Esophagus muscularis mucosa (tissue), 4 donors: ENCODE measurements around the gene KLHDC1. TPM values are rescaled to one million over a fixed set of nuclear protein-coding genes. Genes with fewer than 3 reads are reported as not detected.
A peak's percentile ranks its signal among the peaks of the same experiment; 100 is the strongest.
"Not testable (repeated sequence)": the region's sequence is repeated elsewhere in the genome, so short reads cannot be mapped to it uniquely, and the experiment has no call there.

Experiments used
- DNase-seq: peaks from one replicate; pipeline ENCODE4 v3.0.0-alpha.2; 2017; ENCODE audit errors: extremely low spot score
- H3K27ac ChIP-seq, 4 donors: fragments of 200-600 bp; sonication (generic); replicated peaks in 1 of 4; 1 replicate in 3 of 4; 2 replicates in 1 of 4; pipeline ENCODE4 v1.5.1; 2016 to 2019; ENCODE audit warnings: mild to moderate bottlenecking in 1 of 4
- H3K27me3 ChIP-seq, 4 donors: fragments of 200-600 bp; sonication (generic); one replicate each; pipeline versions ENCODE4 v1.5.1 to v1.6.0; 2016 to 2019
- H3K36me3 ChIP-seq, 4 donors: fragments of 200-600 bp; sonication (generic); one replicate each; pipeline ENCODE4 v1.5.1; 2016 to 2019
- H3K4me1 ChIP-seq, 4 donors: fragments of 200-600 bp; sonication (generic); one replicate each; pipeline ENCODE4 v1.5.1; 2016 to 2019
- H3K4me3 ChIP-seq, 4 donors: fragments of 200-600 bp; sonication (generic); 1 replicate in 2 of 4; 2 replicates in 2 of 4; pipeline ENCODE4 v1.5.1; 2016 to 2019; ENCODE audit warnings: mild to moderate bottlenecking in 4 of 4, moderate library complexity in 1 of 4
- H3K9me3 ChIP-seq, 4 donors: fragments of 200-600 bp; sonication (generic); 1 replicate in 3 of 4; 2 replicates in 1 of 4; pipeline ENCODE4 v1.5.1; 2016 to 2019
- EP300 ChIP-seq: sonication (generic); formaldehyde crosslinking; IDR thresholded peaks from one replicate; pipeline ENCODE4 v1.6.1; 2017; ENCODE audit warnings: antibody characterized with exemption
- POLR2A ChIP-seq: fragments of 450-650 bp; IDR thresholded peaks from one replicate; pipeline ENCODE4 v1.6.1; 2017; ENCODE audit warnings: antibody characterized with exemption, moderate library complexity, mild to moderate bottlenecking, low read depth
- POLR2AphosphoS5 ChIP-seq, 2 donors: sonication (generic); formaldehyde crosslinking; IDR thresholded peaks; one replicate each; pipeline ENCODE4 v1.6.1; 2017; ENCODE audit warnings: antibody characterized with exemption in 2 of 2
- WGBS: methylation state at CpG from one replicate; pipeline ENCODE4 v1.1.5; 2018; 5-methylcytosine and 5-hydroxymethylcytosine counted together
- intact Hi-C: fragments of 100-400 bp; cut with DNase I; formaldehyde crosslinking; loops from one replicate; pipeline ENCODE4 v1.15.1; 2023
- total RNA-seq, 4 donors: library from RNA; depleted of rRNA; stranded (reverse); fragments of >200 nt; gene quantifications; one replicate each; pipeline versions ENCODE4 v1.1.0 to v1.2.1, GENCODE V29; 2016
- TF ChIP-seq, protein P1 (sequence below), 3 experiments: fragments of 200-600 bp in 2 of 3; fragments of 450-650 bp in 1 of 3; sonication (generic) in 2 of 3; IDR thresholded peaks; one replicate each; pipeline ENCODE4 v1.5.1; 2017 to 2019; ENCODE audit warnings: antibody characterized with exemption in 3 of 3, mild to moderate bottlenecking in 2 of 3, moderate library complexity in 1 of 3

Gene KLHDC1
- total RNA-seq, 4 donors from 2014 or later: 7.6 to 8.3 (median 8.0) TPM

DNA sequence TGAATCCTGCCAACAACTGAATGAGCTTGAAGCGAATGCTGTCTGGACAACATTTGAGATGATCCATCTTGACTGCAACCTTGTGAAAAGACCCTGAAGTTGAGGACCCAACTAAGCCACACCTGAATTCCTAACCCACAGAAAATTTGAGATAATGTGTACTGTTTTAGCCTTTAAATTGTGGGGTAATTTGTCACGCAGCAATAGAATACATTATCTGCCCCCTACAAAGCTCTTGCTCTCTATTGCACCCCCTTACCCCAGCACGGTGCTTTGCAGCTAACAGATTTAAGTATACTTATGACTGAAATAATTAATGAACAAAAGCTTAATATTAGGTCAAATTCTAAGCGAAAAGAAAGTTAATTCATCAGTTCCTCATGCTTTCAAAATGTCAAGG lies 6.5 kb upstream of the KLHDC1 start:
- no peaks in the 10 kb centered on the region for H3K36me3 ChIP-seq
- no peak overlapping the region for H3K4me3 ChIP-seq
- peaks cover 7 to 17% (median 14%) of the 10 kb centered on the region in 4 donors for H3K4me1 ChIP-seq
- H3K9me3 ChIP-seq: no peaks in the 10 kb centered on the region
- intact Hi-C loops: no loop called here
- no peak for DNase-seq
- TF ChIP-seq POLR2AphosphoS5 (IDR thresholded peaks at IDR 0.05) (no peak), EP300 (no peak), POLR2A (no peak)
- TF ChIP-seq, protein P1, sequence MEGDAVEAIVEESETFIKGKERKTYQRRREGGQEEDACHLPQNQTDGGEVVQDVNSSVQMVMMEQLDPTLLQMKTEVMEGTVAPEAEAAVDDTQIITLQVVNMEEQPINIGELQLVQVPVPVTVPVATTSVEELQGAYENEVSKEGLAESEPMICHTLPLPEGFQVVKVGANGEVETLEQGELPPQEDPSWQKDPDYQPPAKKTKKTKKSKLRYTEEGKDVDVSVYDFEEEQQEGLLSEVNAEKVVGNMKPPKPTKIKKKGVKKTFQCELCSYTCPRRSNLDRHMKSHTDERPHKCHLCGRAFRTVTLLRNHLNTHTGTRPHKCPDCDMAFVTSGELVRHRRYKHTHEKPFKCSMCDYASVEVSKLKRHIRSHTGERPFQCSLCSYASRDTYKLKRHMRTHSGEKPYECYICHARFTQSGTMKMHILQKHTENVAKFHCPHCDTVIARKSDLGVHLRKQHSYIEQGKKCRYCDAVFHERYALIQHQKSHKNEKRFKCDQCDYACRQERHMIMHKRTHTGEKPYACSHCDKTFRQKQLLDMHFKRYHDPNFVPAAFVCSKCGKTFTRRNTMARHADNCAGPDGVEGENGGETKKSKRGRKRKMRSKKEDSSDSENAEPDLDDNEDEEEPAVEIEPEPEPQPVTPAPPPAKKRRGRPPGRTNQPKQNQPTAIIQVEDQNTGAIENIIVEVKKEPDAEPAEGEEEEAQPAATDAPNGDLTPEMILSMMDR (IDR thresholded peaks at IDR 0.05): no peak
- no peaks in the 10 kb centered on the region for H3K27me3 ChIP-seq
- no peak overlapping the region for H3K27ac ChIP-seq
- WGBS: 91% methylated on average over 4 of the region's 4 CpGs

DNA sequence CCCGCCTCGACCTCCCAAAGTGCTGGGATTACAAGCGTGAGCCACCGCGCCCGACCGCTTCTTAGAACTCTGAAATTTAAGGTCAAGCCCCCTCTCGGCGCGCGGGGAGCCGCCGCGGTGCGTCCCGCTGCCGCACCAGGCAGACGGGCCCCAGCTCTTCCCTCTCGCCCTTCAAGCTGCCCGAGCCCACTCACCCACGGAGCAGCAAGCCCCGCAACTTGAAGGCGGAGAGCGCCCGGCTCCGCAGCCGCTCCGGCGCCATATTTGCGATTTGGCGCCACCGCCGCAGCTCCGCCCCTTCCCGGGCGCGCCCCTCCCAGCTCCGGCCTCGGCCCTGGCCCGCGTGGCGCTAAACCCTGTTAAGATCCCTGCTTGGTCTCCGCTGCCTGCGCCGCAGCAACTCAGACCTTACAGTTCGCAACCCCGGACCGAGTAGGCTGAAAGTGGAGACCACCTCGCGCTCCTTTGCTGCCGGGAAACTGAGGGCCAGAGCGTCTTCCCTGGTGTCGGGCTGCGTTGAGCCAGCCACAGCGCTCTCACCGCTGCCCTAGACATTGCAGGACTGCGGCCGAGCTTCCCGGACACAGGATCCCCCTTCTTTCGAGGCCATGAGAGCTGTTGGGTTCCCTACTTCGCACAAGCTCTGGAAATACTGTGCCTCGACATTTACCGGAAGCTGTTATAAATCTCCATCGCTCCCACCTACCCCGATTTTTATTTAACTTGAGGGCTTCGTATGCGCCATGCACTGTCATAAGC lies 4.8 kb upstream of the KLHDC1 start, which contains the start of gene POLE2:
TSS of gene POLE2 (minus strand) at position 273 of the 759 bp plus-strand sequence. CDS start at position 262, 11 bp downstream.
- 18% methylated on average over 20 of the region's 67 CpGs for WGBS
- no peak for DNase-seq
- Histone ChIP-seq H3K9me3 (no peaks in the 10 kb centered on the region), H3K36me3 (no peaks in the 10 kb centered on the region), H3K4me1 (peaks cover 7 to 22% (median 17%) of the 10 kb centered on the region in 4 donors), H3K4me3 (peak within 1 kb of the TSS; percentile 70 to 85 (median 76)), H3K27me3 (no peaks in the 10 kb centered on the region), H3K27ac (peak within 1 kb of the TSS; percentile 76 to 90 (median 80))
- TF ChIP-seq POLR2AphosphoS5 (IDR thresholded peaks at IDR 0.05) (peak; percentile 65 to 70), POLR2A (no peak)
- intact Hi-C loops: no loop called here

DNA sequence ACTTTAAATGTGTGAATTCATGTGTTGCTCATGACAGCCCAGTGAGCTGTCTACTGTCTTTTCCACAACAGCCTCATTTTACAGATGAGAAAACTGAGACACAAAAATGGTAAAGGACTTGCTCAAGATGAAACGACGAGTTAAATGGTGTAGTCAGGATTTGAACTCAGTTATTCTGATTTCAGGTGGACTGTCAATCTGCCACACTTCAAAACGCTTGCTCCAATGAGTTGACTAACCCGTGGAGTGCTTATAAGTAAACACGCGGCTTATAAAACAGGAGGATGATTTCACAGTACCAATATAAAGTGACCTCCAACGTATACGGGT lies 4.3 kb upstream of the KLHDC1 start:
- H3K9me3 ChIP-seq: no peaks in the 10 kb centered on the region
- peaks cover 7 to 22% (median 17%) of the 10 kb centered on the region in 4 donors for H3K4me1 ChIP-seq
- peak overlapping the region; percentile 70 to 85 (median 76) for H3K4me3 ChIP-seq
- peak overlapping the region; percentile 76 to 90 (median 80) for H3K27ac ChIP-seq
- WGBS: 89% methylated on average over 8 of the region's 8 CpGs
- H3K27me3 ChIP-seq: no peaks in the 10 kb centered on the region
- DNase-seq: no peak
- no peaks in the 10 kb centered on the region for H3K36me3 ChIP-seq
- intact Hi-C loops: no loop called here
- TF ChIP-seq POLR2A (no peak), EP300 (no peak), POLR2AphosphoS5 (IDR thresholded peaks at IDR 0.05) (no peak)
- TF ChIP-seq, protein P1 (IDR thresholded peaks at IDR 0.05): no peak

DNA sequence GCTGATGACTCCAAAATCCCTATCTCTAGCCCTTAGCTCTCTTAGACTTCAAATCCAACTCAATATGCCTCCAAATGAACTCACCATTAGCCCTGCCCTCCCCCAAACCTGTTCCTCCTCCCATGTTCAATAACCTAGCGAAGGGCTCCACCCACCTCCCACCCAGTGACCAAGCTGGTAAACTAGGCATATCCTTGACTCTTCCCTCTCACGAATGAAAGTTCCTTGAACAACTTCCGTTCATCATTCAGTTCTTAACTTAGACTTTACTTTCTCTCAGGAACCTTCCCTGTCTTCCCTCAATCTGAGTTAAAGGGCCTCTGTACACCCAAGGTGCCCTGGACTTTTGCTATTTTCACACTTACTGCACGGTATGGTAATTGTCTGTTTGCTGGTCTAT lies 1.9 kb upstream of the KLHDC1 start:
- Histone ChIP-seq H3K4me3 (no peak overlapping the region), H3K36me3 (no peaks in the 10 kb centered on the region), H3K27me3 (no peaks in the 10 kb centered on the region), H3K27ac (no peak overlapping the region), H3K9me3 (no peaks in the 10 kb centered on the region), H3K4me1 (peaks cover 18 to 34% (median 28%) of the 10 kb centered on the region in 4 donors)
- TF ChIP-seq POLR2A (no peak), POLR2AphosphoS5 (IDR thresholded peaks at IDR 0.05) (no peak), EP300 (no peak)
- TF ChIP-seq, protein P1 (IDR thresholded peaks at IDR 0.05): no peak
- 82% methylated on average over 4 of the region's 4 CpGs for WGBS
- DNase-seq: no peak
- intact Hi-C loops: loop anchor here (5.0 kb wide), 2 partner anchors 54 to 76 kb away; partner anchors contain the start of genes DNAAF2 and KLHDC2

DNA sequence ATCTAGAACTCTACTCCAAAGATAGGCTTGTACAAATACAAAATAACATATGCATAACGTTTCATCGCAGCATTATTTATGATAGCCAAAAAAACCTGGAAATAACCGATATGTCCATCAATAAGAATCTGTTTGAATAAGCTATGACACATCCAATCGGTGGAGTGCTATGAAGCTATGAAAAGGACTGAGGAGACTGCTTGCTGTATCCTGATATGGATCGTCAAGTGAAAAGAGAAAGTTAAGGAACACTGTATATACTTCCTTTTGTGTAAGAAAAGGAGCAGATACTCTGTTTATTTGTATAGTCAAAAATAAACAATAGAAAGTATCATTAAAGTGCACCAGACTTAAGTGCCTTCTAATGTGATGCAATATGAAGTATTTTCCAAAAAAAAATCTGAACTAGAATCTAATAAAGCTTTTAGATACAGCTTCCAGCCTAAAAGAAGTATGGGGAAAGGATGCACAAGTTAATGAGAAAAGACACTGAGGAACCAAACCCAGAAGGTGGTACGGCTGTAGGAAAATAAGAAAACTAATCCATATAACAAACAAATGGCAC lies 645 bp upstream of the KLHDC1 start:
- Histone ChIP-seq H3K9me3 (no peaks in the 10 kb centered on the region), H3K4me3 (peak overlapping the region; percentile 70 to 92 (median 83)), H3K27me3 (no peaks in the 10 kb centered on the region), H3K4me1 (peaks cover 17 to 31% (median 26%) of the 10 kb centered on the region in 4 donors), H3K27ac (peak overlapping the region; percentile 93 to 99 (median 98)), H3K36me3 (peaks cover 0 to 5% (median 0%) of the 10 kb centered on the region in 4 donors)
- TF ChIP-seq, protein P1 (IDR thresholded peaks at IDR 0.05): no peak
- TF ChIP-seq POLR2A: no peak
- TF ChIP-seq POLR2AphosphoS5 (IDR thresholded peaks at IDR 0.05): no peak
- no peak for TF ChIP-seq EP300
- DNase-seq: no peak
- intact Hi-C loops: loop anchor here (5.0 kb wide), 2 partner anchors 55 to 75 kb away; partner anchors contain the start of genes DNAAF2 and KLHDC2
- WGBS: 61% methylated on average over 6 of the region's 6 CpGs

DNA sequence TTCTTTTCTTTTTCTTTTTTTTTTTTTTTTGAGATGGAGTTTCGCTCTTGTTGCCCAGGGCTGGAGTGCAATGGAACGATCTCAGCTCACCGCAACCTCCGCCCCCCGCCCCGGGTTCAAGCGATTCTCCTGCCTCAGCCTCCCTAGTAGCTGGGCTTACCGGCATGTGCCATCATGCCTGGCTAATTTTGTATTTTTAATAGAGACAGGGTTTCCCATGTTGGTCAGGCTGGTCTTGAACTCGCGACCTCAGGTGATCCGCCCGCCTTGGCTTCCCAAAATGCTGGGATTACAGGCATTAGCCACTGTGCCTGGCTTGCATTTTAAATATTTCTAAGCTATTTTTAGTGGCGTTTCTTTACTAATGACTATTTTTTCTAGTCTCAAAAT lies 810 bp downstream of the KLHDC1 start:
- not testable (repeated sequence) for H3K9me3 ChIP-seq, H3K27me3 ChIP-seq, DNase-seq, H3K36me3 ChIP-seq
- Histone ChIP-seq H3K4me1 (peaks cover 10 to 18% (median 14%) of the 10 kb centered on the region in 4 donors), H3K27ac (peak overlapping the region; percentile 93 to 99 (median 98)), H3K4me3 (peak overlapping the region; percentile 70 to 92 (median 83))
- WGBS: 17% methylated on average over 12 of the region's 13 CpGs
- intact Hi-C loops: loop anchor here (5.0 kb wide), 2 partner anchors 56 to 74 kb away; partner anchors contain the start of genes DNAAF2 and KLHDC2
